ENCODE measurements around the gene SFTA2. TPM values are rescaled to one million over a fixed set of nuclear protein-coding genes. Genes with fewer than 3 reads are reported as not detected.
A peak's percentile ranks its signal among the peaks of the same experiment; 100 is the strongest.

Gene SFTA2
- total RNA-seq, 1 experiment from 2014 or later = not detected

DNA sequence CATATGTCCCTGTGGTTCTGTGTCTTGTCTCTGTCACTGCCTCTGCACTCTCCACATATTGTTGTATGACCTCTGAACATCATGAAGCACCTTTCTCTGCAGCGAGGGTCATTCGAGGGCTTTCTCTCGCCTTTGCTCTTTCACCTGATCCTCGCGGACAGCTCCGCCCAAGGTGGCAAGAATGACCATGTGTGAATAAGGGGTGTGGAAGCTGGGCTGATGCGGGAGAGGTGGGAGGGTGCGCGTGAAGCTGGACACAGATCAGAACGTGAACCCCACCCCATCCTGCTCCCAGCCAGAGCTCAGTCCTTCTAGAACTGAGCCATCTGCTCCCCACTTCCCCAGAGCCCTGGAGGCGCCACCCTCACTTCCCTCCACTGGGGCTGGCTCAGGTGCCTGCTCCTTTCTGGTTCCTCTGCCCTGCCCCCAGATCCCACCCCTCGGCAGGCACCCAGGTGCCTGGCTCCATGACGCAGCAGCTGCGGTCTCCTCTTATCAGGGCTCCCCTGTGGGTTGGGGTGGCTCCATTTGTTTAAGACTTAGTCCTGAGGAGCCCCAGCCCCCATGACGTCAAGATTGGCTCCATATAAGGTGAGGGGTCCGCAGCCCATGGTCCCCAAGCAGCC is 8.5 kb upstream of the SFTA2 start, which contains the start of gene MUCL3:
Gene MUCL3, plus strand, starts transcription at position 613 of the 626 bp plus-strand sequence. CDS start 27 bp downstream, outside the sequence.
- no peaks in the 10 kb centered on the region for H3K9me3 ChIP-seq (ENCODE audit: control insufficient read depth, low read depth, low read length)
- H4K8ac ChIP-seq (replicated peaks; ENCODE audit: insufficient read length, low read depth, low read length) = no peak within 1 kb of the TSS
- H2BK5ac ChIP-seq (ENCODE audit: insufficient read length, low read length) = no peak within 1 kb of the TSS
- H2BK20ac ChIP-seq (ENCODE audit: low read depth, low read length, poor library complexity, severe bottlenecking) = no peak within 1 kb of the TSS
- Mint-ChIP-seq H3K27me3 (ENCODE audit: low read depth) (peaks cover 6% of the 10 kb centered on the region), H3K4me1 (peaks cover 32 to 50% of the 10 kb centered on the region in 2 experiments), H3K4me3 (no peak within 1 kb of the TSS; a peak in 1 of 5 replicates), H3K36me3 (ENCODE audit: insufficient read depth in 1 of 3, low read depth in 3 of 3) (no peaks in the 10 kb centered on the region), H3K27ac (peak within 1 kb of the TSS in 1 of 3 experiments; percentile 80; a peak in 3 of 7 replicates), H3K9me3 (no peaks in the 10 kb centered on the region)
- WGBS (ENCODE audit: extremely low coverage, insufficient read length, low lambda C conversion rate) = no CpG with 5 or more reads among the region's 16 CpGs
- H4K5ac ChIP-seq (ENCODE audit: insufficient read length, low read depth, low read length) = no peak within 1 kb of the TSS
- no peaks in the 10 kb centered on the region for H4K20me1 ChIP-seq (ENCODE audit: control insufficient read depth, insufficient read depth, insufficient read length)
- no peak within 1 kb of the TSS for H3K9ac ChIP-seq (ENCODE audit: extremely low read depth, insufficient read length, low read length)
- no peak within 1 kb of the TSS for H2AFZ ChIP-seq (ENCODE audit: low read length)
- H3K79me2 ChIP-seq (ENCODE audit: insufficient read depth, low read length) = no peaks in the 10 kb centered on the region
- no peaks in the 10 kb centered on the region for H3K23me2 ChIP-seq (ENCODE audit: insufficient read length, low read depth, low read length, poor library complexity, severe bottlenecking)
- no peak within 1 kb of the TSS for H3K4me2 ChIP-seq (ENCODE audit: insufficient read depth, insufficient read length, low read length)
- no peak for DNase-seq
- no peak within 1 kb of the TSS for H2BK15ac ChIP-seq (ENCODE audit: low read depth, low read length)
- no peak within 1 kb of the TSS for H3K56ac ChIP-seq (ENCODE audit: insufficient read length, low read depth, low read length)
- TF ChIP-seq, protein P1, sequence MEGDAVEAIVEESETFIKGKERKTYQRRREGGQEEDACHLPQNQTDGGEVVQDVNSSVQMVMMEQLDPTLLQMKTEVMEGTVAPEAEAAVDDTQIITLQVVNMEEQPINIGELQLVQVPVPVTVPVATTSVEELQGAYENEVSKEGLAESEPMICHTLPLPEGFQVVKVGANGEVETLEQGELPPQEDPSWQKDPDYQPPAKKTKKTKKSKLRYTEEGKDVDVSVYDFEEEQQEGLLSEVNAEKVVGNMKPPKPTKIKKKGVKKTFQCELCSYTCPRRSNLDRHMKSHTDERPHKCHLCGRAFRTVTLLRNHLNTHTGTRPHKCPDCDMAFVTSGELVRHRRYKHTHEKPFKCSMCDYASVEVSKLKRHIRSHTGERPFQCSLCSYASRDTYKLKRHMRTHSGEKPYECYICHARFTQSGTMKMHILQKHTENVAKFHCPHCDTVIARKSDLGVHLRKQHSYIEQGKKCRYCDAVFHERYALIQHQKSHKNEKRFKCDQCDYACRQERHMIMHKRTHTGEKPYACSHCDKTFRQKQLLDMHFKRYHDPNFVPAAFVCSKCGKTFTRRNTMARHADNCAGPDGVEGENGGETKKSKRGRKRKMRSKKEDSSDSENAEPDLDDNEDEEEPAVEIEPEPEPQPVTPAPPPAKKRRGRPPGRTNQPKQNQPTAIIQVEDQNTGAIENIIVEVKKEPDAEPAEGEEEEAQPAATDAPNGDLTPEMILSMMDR (conservative IDR thresholded peaks at IDR 0.05) = no peak
- H4K91ac ChIP-seq (ENCODE audit: insufficient read length, low read depth, low read length) = peak within 1 kb of the TSS; percentile 0
- no peak within 1 kb of the TSS for H3K14ac ChIP-seq (ENCODE audit: insufficient read depth, low read length)
- H3K4me1 ChIP-seq (ENCODE audit: insufficient read depth, low read length) = peaks cover 6% of the 10 kb centered on the region; the same call in 1 of the 2 replicates
- no peaks in the 10 kb centered on the region for H3K27me3 ChIP-seq (ENCODE audit: insufficient read depth, low read length)
- H2BK12ac ChIP-seq (ENCODE audit: insufficient read length, low read depth, low read length) = no peak within 1 kb of the TSS
- H2BK120ac ChIP-seq (ENCODE audit: low read depth, low read length, poor library complexity, severe bottlenecking) = no peak within 1 kb of the TSS
- no peak within 1 kb of the TSS for H3K18ac ChIP-seq (ENCODE audit: insufficient read length, low read depth, low read length)
- no peak within 1 kb of the TSS for H3K4ac ChIP-seq (ENCODE audit: low read depth, low read length)
- H2AK5ac ChIP-seq (ENCODE audit: insufficient read length, low read length) = no peak within 1 kb of the TSS
- H3K79me1 ChIP-seq (ENCODE audit: insufficient read depth, low read depth, low read length, poor library complexity, severe bottlenecking) = no peaks in the 10 kb centered on the region
- H3K27ac ChIP-seq (ENCODE audit: insufficient read length, low read depth, low read length) = no peak within 1 kb of the TSS
- no peak within 1 kb of the TSS for H3K23ac ChIP-seq (ENCODE audit: insufficient read length, low read depth, low read length)
- no peak within 1 kb of the TSS for H3T11ph ChIP-seq (ENCODE audit: low read length)

Data from H9 (cell line).